Measurements from ENCODE around the gene KRTAP6-2.

KRTAP6-2 gene

DNA sequence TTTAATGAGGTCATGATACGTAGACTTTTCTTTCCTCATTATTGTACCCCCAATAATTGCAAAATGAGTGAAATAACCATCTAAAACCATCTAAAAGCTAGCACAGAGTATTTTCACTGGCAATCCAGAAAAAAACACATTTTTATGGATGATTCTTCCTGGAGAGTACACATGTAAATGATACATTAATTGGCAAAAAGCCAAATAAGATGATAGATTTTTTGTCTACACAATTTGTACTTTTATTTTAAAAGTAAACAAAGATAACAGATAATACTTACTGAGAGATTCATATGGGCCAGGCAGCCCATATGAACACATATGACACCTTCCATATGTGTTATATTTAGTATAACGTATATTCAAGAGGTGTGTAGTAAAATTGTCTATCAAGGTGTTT is 35.1 kb downstream of the KRTAP6-2 start:
- no peak for FAIRE-seq

DNA sequence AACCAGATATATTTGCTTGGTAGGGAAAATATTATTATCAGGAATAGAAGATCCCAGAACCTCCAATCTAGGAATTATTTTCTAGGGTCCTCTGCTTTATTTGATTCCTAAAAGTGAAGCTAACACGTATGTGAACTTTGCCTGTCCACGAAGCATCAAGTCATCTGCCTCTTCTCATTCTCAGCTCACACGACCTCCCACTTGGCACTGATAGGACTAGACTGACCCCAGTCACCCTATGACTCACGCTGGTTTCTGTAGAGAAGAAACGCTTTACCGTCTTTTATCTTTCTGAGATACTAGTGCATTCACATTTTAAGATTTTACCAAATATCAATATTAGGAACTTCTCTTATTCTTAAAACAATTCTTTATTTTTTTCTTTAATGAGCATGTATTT is 35.6 kb downstream of the KRTAP6-2 start:
- no peak for FAIRE-seq

DNA sequence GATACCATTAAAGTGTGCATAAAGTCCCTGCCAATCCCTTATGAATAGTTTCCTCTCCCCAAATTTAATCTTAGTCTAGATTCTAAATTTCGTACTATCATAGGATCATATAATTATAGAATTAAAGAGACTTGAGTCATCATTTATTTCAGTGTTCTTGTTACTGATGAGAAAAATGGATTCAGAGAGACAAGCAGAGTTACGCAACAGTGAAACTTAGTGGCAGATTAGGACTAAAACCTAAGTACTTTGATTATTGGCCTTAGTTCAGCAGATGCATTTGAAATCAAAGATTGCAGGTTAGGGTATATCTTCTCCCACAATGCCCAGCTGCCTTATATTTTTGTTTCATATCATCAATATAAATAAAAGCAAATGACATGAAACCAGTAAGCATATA is 36.7 kb downstream of the KRTAP6-2 start:
- FAIRE-seq: no peak

DNA sequence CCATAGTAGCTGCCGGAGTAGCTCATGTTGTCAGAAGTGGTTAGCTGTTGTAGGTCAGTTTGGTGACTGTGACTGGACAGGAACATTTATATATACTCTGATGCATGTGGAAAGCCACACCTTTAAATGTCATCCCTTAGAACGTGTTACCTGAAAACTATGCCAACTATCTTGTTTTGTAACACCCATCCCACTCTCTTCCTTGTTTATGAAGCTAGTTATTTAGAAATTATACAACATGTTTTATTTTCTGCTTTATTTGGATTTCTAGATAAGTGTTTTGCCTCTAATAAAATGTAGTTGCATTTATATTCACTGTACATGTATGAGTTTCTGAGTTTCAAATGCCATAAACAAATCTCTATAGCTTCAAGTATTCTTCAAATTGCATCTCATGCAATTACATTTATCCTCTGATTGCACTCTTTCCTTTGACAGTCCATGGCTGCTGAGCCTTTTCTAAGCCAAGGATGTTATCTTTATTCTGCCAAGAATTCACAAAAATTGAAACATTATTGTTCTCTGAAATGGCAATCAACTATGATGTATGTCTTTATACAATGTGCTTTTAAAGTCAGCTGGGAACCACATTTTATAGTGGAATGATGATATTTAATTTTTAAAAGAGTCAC is 37.3 kb downstream of the KRTAP6-2 start, which contains the start of gene KRTAP19-7:
Gene KRTAP19-7, minus strand, starts transcription at position 51 of the 632 bp plus-strand sequence. Its CDS starts 25 bp downstream, at position 26.
- FAIRE-seq: no peak

- FAIRE-seq: no peak
Measured at GRCh38 chr21:30555095-30555494, 43.6 kb downstream of the KRTAP6-2 start.

GRCh38 chr21:30552782-30553181 is 45.9 kb downstream of the KRTAP6-2 start:
- FAIRE-seq: no peak
